Measurements from ENCODE around the gene KIAA0408.
A peak's percentile ranks its signal among the peaks of the same experiment; 100 is the strongest.
"Not testable (repeated sequence)": the region's sequence is repeated elsewhere in the genome, so short reads cannot be mapped to it uniquely, and the experiment has no call there.

The KIAA0408 gene

DNA sequence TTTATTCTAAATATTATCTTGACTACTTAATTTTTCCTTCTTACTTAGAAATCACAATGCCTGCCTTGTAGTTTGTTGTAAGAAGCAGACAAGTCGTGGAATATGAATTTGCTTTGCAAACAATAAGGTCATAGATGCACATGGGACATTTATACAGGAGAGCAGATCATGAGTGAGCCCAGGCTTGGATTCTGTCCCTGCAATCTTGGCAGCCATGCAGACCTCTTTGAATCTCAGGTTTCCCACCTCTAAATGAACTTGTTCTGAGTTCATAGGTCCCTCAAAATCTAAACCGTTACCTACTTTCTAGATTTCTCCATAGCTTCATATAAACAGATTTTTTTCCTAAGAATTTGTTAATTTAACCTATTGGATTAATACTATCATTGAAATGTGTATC, 19.5 kb downstream of the KIAA0408 start:
- Histone ChIP-seq H3K9ac (ENCODE audit: insufficient read length, low read depth) (no peak overlapping the region), H3K36me3 (ENCODE audit: insufficient read depth, insufficient read length, low read length) (no peaks in the 10 kb centered on the region), H3K4me3 (ENCODE audit: insufficient read length, low read depth) (no peak overlapping the region), H3K27me3 (ENCODE audit: insufficient read depth, insufficient read length) (no peaks in the 10 kb centered on the region), H3K4me1 (ENCODE audit: insufficient read depth, insufficient read length) (no peaks in the 10 kb centered on the region), H3K9me3 (ENCODE audit: insufficient read depth, low read length) (no peaks in the 10 kb centered on the region)
- no peak for TF ChIP-seq YY1 (IDR thresholded peaks at IDR 0.05; ENCODE audit: insufficient read depth, insufficient read length)
- no peak for TF ChIP-seq SUZ12 (IDR thresholded peaks at IDR 0.05; ENCODE audit: extremely low read depth, insufficient read depth, insufficient read length)
- TF ChIP-seq ZNF274 (IDR thresholded peaks at IDR 0.05; ENCODE audit: low read depth, low read length): no peak
- DNase-seq (ENCODE audit: low read depth, low spot score): no peak

DNA sequence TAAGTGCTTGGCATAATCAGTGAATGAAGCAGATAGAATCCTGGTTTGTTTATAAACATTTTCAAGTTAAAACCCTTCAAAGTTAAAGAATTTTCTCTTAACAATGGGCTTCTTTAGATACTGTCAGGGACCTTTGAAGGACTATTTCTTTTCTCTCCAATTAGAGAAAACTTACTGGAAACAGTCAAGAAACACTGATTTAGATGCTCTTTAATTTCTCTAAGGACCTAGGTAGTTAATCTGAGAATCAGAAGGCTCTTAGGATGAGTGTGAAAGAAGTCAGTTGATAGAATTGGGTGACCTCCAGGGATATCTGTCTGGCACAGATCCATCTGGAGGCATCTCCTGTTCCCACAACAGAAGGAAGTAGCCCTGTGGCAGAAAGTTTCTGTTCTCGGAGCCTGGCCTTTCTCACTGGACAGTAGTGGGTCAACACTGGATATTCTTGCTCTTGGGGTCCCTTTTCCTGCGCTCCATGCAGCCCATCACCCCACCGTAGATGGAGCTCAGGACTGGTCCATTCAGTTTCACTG, 22.5 kb downstream of the KIAA0408 start:
- Histone ChIP-seq H3K9ac (ENCODE audit: insufficient read length, low read depth) (no peak overlapping the region), H3K4me1 (ENCODE audit: insufficient read depth, insufficient read length) (no peaks in the 10 kb centered on the region), H3K36me3 (ENCODE audit: insufficient read depth, insufficient read length, low read length) (no peaks in the 10 kb centered on the region), H3K9me3 (ENCODE audit: insufficient read depth, low read length) (no peaks in the 10 kb centered on the region), H3K27me3 (ENCODE audit: insufficient read depth, insufficient read length) (no peaks in the 10 kb centered on the region), H3K4me3 (ENCODE audit: insufficient read length, low read depth) (no peak overlapping the region)
- TF ChIP-seq YY1 (IDR thresholded peaks at IDR 0.05; ENCODE audit: insufficient read depth, insufficient read length): no peak
- no peak for TF ChIP-seq SUZ12 (IDR thresholded peaks at IDR 0.05; ENCODE audit: extremely low read depth, insufficient read depth, insufficient read length)
- TF ChIP-seq ZNF274 (IDR thresholded peaks at IDR 0.05; ENCODE audit: low read depth, low read length): no peak
- DNase-seq (ENCODE audit: low read depth, low spot score): no peak

GRCh38 chr6:127435626-127436220, 23.5 kb downstream of the KIAA0408 start:
- no peak overlapping the region for H3K9ac ChIP-seq (ENCODE audit: insufficient read length, low read depth)
- H3K4me3 ChIP-seq (ENCODE audit: insufficient read length, low read depth): no peak overlapping the region
- H3K9me3 ChIP-seq (ENCODE audit: insufficient read depth, low read length): no peaks in the 10 kb centered on the region
- no peaks in the 10 kb centered on the region for H3K36me3 ChIP-seq (ENCODE audit: insufficient read depth, insufficient read length, low read length)
- TF ChIP-seq SUZ12 (IDR thresholded peaks at IDR 0.05; ENCODE audit: extremely low read depth, insufficient read depth, insufficient read length) (no peak), ZNF274 (IDR thresholded peaks at IDR 0.05; ENCODE audit: low read depth, low read length) (no peak), YY1 (IDR thresholded peaks at IDR 0.05; ENCODE audit: insufficient read depth, insufficient read length) (no peak)
- DNase-seq (ENCODE audit: low read depth, low spot score): no peak
- H3K27me3 ChIP-seq (ENCODE audit: insufficient read depth, insufficient read length): no peaks in the 10 kb centered on the region
- no peaks in the 10 kb centered on the region for H3K4me1 ChIP-seq (ENCODE audit: insufficient read depth, insufficient read length)

DNA sequence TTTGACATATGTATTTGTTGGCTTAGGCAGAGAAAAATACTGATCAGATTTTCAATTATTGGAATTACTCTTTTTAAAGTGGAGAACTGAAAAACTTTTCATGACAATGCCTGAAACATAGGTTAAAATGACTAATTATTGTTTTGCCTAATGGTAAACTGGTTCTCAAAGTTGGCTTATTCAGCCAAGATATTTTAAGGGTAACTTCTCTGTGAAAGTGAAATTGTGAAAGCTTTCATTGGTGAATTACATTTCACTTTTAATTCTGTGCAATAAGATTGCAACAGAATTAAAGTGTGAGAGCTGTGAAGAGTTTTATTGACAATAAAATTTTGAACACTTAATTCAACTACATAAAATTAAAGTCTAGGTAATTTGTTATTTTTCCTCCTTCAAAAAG, 24.5 kb downstream of the KIAA0408 start:
- H3K36me3 ChIP-seq (ENCODE audit: insufficient read depth, insufficient read length, low read length): no peaks in the 10 kb centered on the region
- TF ChIP-seq ZNF274 (IDR thresholded peaks at IDR 0.05; ENCODE audit: low read depth, low read length): no peak
- TF ChIP-seq YY1 (IDR thresholded peaks at IDR 0.05; ENCODE audit: insufficient read depth, insufficient read length): no peak
- TF ChIP-seq SUZ12 (IDR thresholded peaks at IDR 0.05; ENCODE audit: extremely low read depth, insufficient read depth, insufficient read length): no peak

GRCh38 chr6:127428562-127428961, 30.6 kb downstream of the KIAA0408 start:
- H3K36me3 ChIP-seq (ENCODE audit: insufficient read depth, insufficient read length, low read length); H3K9me3 ChIP-seq (ENCODE audit: insufficient read depth, low read length); DNase-seq (ENCODE audit: low read depth, low spot score); H3K4me3 ChIP-seq (ENCODE audit: insufficient read length, low read depth); H3K9ac ChIP-seq (ENCODE audit: insufficient read length, low read depth); H3K4me1 ChIP-seq (ENCODE audit: insufficient read depth, insufficient read length); H3K27me3 ChIP-seq (ENCODE audit: insufficient read depth, insufficient read length): not testable (repeated sequence)

More for the DNA sequence above, 24.5 kb downstream of the KIAA0408 start:
- H3K27me3 ChIP-seq (ENCODE audit: insufficient read depth, insufficient read length): no peaks in the 10 kb centered on the region
- no peaks in the 10 kb centered on the region for H3K4me1 ChIP-seq (ENCODE audit: insufficient read depth, insufficient read length)
- no peak overlapping the region for H3K4me3 ChIP-seq (ENCODE audit: insufficient read length, low read depth)
- DNase-seq (ENCODE audit: low read depth, low spot score): no peak
- H3K9me3 ChIP-seq (ENCODE audit: insufficient read depth, low read length): no peaks in the 10 kb centered on the region
- H3K9ac ChIP-seq (ENCODE audit: insufficient read length, low read depth): no peak overlapping the region

GRCh38 chr6:127423921-127424320, 35.3 kb downstream of the KIAA0408 start:
- no peaks in the 10 kb centered on the region for H3K4me1 ChIP-seq (ENCODE audit: insufficient read depth, insufficient read length)
- H3K9ac ChIP-seq (ENCODE audit: insufficient read length, low read depth): no peak overlapping the region
- no peak overlapping the region for H3K4me3 ChIP-seq (ENCODE audit: insufficient read length, low read depth)
- H3K9me3 ChIP-seq (ENCODE audit: insufficient read depth, low read length): no peaks in the 10 kb centered on the region; the same call in 1 of the 2 replicates
- no peaks in the 10 kb centered on the region for H3K36me3 ChIP-seq (ENCODE audit: insufficient read depth, insufficient read length, low read length)
- no peaks in the 10 kb centered on the region for H3K27me3 ChIP-seq (ENCODE audit: insufficient read depth, insufficient read length)
- DNase-seq (ENCODE audit: low read depth, low spot score): no peak
- no peak for TF ChIP-seq YY1 (IDR thresholded peaks at IDR 0.05; ENCODE audit: insufficient read depth, insufficient read length)
- no peak for TF ChIP-seq ZNF274 (IDR thresholded peaks at IDR 0.05; ENCODE audit: low read depth, low read length)
- TF ChIP-seq SUZ12 (IDR thresholded peaks at IDR 0.05; ENCODE audit: extremely low read depth, insufficient read depth, insufficient read length): no peak

GRCh38 chr6:127421164-127421563, 38.0 kb downstream of the KIAA0408 start:
- H3K4me1 ChIP-seq (ENCODE audit: insufficient read depth, insufficient read length): not testable (repeated sequence)

GRCh38 chr6:127420556-127420955, 38.6 kb downstream of the KIAA0408 start:
- Histone ChIP-seq H3K9me3 (ENCODE audit: insufficient read depth, low read length) (no peaks in the 10 kb centered on the region), H3K4me1 (ENCODE audit: insufficient read depth, insufficient read length) (no peaks in the 10 kb centered on the region), H3K27me3 (ENCODE audit: insufficient read depth, insufficient read length) (no peaks in the 10 kb centered on the region), H3K9ac (ENCODE audit: insufficient read length, low read depth) (no peak overlapping the region), H3K4me3 (ENCODE audit: insufficient read length, low read depth) (no peak overlapping the region), H3K36me3 (ENCODE audit: insufficient read depth, insufficient read length, low read length) (no peaks in the 10 kb centered on the region)
- no peak for TF ChIP-seq SUZ12 (IDR thresholded peaks at IDR 0.05; ENCODE audit: extremely low read depth, insufficient read depth, insufficient read length)
- no peak for TF ChIP-seq YY1 (IDR thresholded peaks at IDR 0.05; ENCODE audit: insufficient read depth, insufficient read length)
- no peak for TF ChIP-seq ZNF274 (IDR thresholded peaks at IDR 0.05; ENCODE audit: low read depth, low read length)
- peak; percentile 66 for DNase-seq (ENCODE audit: low read depth, low spot score)

More at GRCh38 chr6:127421164-127421563, 38.0 kb downstream of the KIAA0408 start:
- H3K27me3 ChIP-seq (ENCODE audit: insufficient read depth, insufficient read length); H3K9me3 ChIP-seq (ENCODE audit: insufficient read depth, low read length); H3K4me3 ChIP-seq (ENCODE audit: insufficient read length, low read depth); H3K36me3 ChIP-seq (ENCODE audit: insufficient read depth, insufficient read length, low read length); H3K9ac ChIP-seq (ENCODE audit: insufficient read length, low read depth); DNase-seq (ENCODE audit: low read depth, low spot score): not testable (repeated sequence)

All from NT2/D1 (cell line).